ENCODE measurements around the gene NBEAL2.
A peak's percentile ranks its signal among the peaks of the same experiment; 100 is the strongest.

The NBEAL2 gene

GRCh38 chr3:46998121-46998851 is 18.8 kb downstream of the NBEAL2 start:
- TF ChIP-seq, protein P1, sequence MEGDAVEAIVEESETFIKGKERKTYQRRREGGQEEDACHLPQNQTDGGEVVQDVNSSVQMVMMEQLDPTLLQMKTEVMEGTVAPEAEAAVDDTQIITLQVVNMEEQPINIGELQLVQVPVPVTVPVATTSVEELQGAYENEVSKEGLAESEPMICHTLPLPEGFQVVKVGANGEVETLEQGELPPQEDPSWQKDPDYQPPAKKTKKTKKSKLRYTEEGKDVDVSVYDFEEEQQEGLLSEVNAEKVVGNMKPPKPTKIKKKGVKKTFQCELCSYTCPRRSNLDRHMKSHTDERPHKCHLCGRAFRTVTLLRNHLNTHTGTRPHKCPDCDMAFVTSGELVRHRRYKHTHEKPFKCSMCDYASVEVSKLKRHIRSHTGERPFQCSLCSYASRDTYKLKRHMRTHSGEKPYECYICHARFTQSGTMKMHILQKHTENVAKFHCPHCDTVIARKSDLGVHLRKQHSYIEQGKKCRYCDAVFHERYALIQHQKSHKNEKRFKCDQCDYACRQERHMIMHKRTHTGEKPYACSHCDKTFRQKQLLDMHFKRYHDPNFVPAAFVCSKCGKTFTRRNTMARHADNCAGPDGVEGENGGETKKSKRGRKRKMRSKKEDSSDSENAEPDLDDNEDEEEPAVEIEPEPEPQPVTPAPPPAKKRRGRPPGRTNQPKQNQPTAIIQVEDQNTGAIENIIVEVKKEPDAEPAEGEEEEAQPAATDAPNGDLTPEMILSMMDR (IDR thresholded peaks at IDR 0.05) = peak; percentile 73
- Histone ChIP-seq H3K4me3 (no peak overlapping the region), H3K27ac (no peak overlapping the region)
- no peak for DNase-seq (ENCODE audit: low spot score)

DNA sequence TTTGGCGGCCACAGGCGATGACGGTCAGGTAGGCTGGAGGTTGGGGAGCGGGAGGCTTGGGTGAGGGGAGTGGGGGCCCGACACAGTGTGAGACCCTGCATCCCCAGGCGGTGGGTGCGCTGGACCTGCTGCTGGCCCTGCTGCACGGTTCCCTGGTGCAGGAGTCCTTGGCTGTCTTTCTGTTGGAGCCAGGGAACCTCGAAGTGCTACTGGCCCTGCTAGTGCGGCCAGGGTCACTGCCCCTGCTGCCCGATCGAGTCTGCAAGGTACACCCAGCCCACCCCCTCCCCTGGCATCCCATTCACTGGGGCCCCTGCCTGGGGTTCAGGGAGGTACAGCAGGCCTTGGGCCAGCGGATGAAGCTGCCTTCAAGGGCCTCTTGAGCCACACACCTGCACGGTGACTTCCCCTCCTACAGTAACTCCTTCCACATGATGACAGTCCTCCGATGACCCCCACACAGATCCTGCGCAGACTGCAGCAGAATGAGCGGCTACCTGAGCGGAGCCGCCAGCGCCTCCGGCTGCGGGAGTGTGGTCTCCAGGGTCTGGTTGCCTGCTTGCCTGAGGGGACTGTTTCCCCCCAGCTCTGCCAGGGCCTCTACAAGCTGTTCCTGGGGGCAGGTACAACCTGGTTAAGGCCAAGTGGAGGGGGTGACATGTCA is 19.5 kb downstream of the NBEAL2 start:
- DNase-seq (ENCODE audit: low spot score) = no peak
- no peak overlapping the region for H3K4me3 ChIP-seq
- no peak overlapping the region for H3K27ac ChIP-seq
- TF ChIP-seq, protein P1 (IDR thresholded peaks at IDR 0.05) = peak; percentile 10

GRCh38 chr3:46999516-47000197 is 20.2 kb downstream of the NBEAL2 start:
- Histone ChIP-seq H3K27ac (no peak overlapping the region), H3K4me3 (no peak overlapping the region)
- TF ChIP-seq, protein P1 (IDR thresholded peaks at IDR 0.05) = no peak
- no peak for DNase-seq (ENCODE audit: low spot score)

GRCh38 chr3:47000198-47000815 is 20.8 kb downstream of the NBEAL2 start:
- DNase-seq (ENCODE audit: low spot score) = no peak
- TF ChIP-seq, protein P1 (IDR thresholded peaks at IDR 0.05) = no peak
- no peak overlapping the region for H3K27ac ChIP-seq
- no peak overlapping the region for H3K4me3 ChIP-seq

- Histone ChIP-seq H3K4me3 (no peak overlapping the region), H3K27ac (no peak overlapping the region)
- DNase-seq (ENCODE audit: low spot score) = no peak
- TF ChIP-seq, protein P1 (IDR thresholded peaks at IDR 0.05) = no peak
Measured at GRCh38 chr3:47000922-47001730, 21.7 kb downstream of the NBEAL2 start.

- H3K27ac ChIP-seq = no peak overlapping the region
- TF ChIP-seq, protein P1 (IDR thresholded peaks at IDR 0.05) = no peak
- no peak for DNase-seq (ENCODE audit: low spot score)
- H3K4me3 ChIP-seq = no peak overlapping the region
Measured at GRCh38 chr3:47001731-47002170, 22.3 kb downstream of the NBEAL2 start.

Data from coronary artery (tissue), 2 donors.